Smooth muscle cell (in vitro differentiated cells): Measurements from ENCODE around the gene PKN2. TPM values are rescaled to one million over a fixed set of nuclear protein-coding genes. Genes with fewer than 3 reads are reported as not detected.
A peak's percentile ranks its signal among the peaks of the same experiment; 100 is the strongest.

Experiments
- DNase-seq: peaks from one replicate; lab custom pipeline; 2025; ENCODE audit not compliant: unreplicated experiment; lab: John Stamatoyannopoulos, UW
- H2AFZ ChIP-seq: fragments of 200-600 bp; sonication (generic); 2 replicates; pipeline ENCODE4 v1.6.0; 2016; ENCODE audit warnings: antibody characterized with exemption, low read depth, mild to moderate bottlenecking
- H3F3A ChIP-seq: fragments of 200-600 bp; sonication (generic); 2 replicates; pipeline ENCODE4 v1.6.0; 2017; ENCODE audit warnings: antibody characterized with exemption, low read depth
- H3K27ac ChIP-seq: fragments of 200-600 bp; sonication (generic); 2 replicates; pipeline ENCODE4 v1.5.1; 2016; ENCODE audit warnings: low read depth, mild to moderate bottlenecking
- H3K27me3 ChIP-seq: fragments of 200-600 bp; sonication (generic); 2 replicates; pipeline ENCODE4 v1.6.1; 2016; ENCODE audit warnings: low read depth, mild to moderate bottlenecking
- H3K36me3 ChIP-seq: fragments of 200-600 bp; sonication (generic); 2 replicates; pipeline ENCODE4 v1.5.1; 2016; ENCODE audit warnings: low read depth
- H3K4me1 ChIP-seq: fragments of 200-600 bp; sonication (generic); 2 replicates; pipeline ENCODE4 v1.5.1; 2016; ENCODE audit warnings: low read depth
- H3K4me2 ChIP-seq: fragments of 200-600 bp; sonication (generic); 2 replicates; pipeline ENCODE4 v1.6.0; 2016; ENCODE audit warnings: mild to moderate bottlenecking
- H3K4me3 ChIP-seq: fragments of 200-600 bp; sonication (generic); 2 replicates; pipeline ENCODE4 v1.5.1; 2016; ENCODE audit warnings: mild to moderate bottlenecking
- H3K79me2 ChIP-seq: fragments of 200-600 bp; sonication (generic); 2 replicates; pipeline ENCODE4 v1.6.0; 2016; ENCODE audit warnings: low read depth, mild to moderate bottlenecking
- H3K9ac ChIP-seq: fragments of 200-600 bp; sonication (generic); 2 replicates; pipeline ENCODE4 v1.6.0; 2016; ENCODE audit warnings: low read depth
- H3K9me3 ChIP-seq: fragments of 200-600 bp; sonication (generic); replicated peaks from 2 replicates; pipeline ENCODE4 v1.5.1; 2016; ENCODE audit warnings: low read depth
- H4K20me1 ChIP-seq: fragments of 200-600 bp; sonication (generic); 2 replicates; pipeline ENCODE4 v1.6.0; 2016; ENCODE audit warnings: low read depth
- CTCF ChIP-seq: fragments of 200-600 bp; sonication (generic); IDR thresholded peaks from 2 replicates; pipeline ENCODE4 v1.5.1; 2017; ENCODE audit warnings: borderline replicate concordance, mild to moderate bottlenecking, antibody characterized with exemption; ENCODE audit not compliant: insufficient read depth, poor library complexity, severe bottlenecking
- WGBS: methylation state at CpG from one replicate; pipeline ENCODE4 v1.1.7; 2016; ENCODE audit warnings: low lambda C conversion rate; 5-methylcytosine and 5-hydroxymethylcytosine counted together
- polyA plus RNA-seq: library from polyadenylated mRNA; unstranded; fragments of >200 nt; fragmentation: Nextera tagmentation; extraction: Ambion mirVana; gene quantifications from 2 replicates; pipeline ENCODE4 v1.2.1, GENCODE V29; 2016
- total RNA-seq: library from RNA; depleted of rRNA; stranded (reverse); fragments of >200 nt; gene quantifications from 2 replicates; pipeline ENCODE4 v1.2.3, GENCODE V29; 2014

The PKN2 gene
- total and polyA plus RNA-seq, 2 experiments from 2014 or later = 16.3 to 41.2 TPM

DNA sequence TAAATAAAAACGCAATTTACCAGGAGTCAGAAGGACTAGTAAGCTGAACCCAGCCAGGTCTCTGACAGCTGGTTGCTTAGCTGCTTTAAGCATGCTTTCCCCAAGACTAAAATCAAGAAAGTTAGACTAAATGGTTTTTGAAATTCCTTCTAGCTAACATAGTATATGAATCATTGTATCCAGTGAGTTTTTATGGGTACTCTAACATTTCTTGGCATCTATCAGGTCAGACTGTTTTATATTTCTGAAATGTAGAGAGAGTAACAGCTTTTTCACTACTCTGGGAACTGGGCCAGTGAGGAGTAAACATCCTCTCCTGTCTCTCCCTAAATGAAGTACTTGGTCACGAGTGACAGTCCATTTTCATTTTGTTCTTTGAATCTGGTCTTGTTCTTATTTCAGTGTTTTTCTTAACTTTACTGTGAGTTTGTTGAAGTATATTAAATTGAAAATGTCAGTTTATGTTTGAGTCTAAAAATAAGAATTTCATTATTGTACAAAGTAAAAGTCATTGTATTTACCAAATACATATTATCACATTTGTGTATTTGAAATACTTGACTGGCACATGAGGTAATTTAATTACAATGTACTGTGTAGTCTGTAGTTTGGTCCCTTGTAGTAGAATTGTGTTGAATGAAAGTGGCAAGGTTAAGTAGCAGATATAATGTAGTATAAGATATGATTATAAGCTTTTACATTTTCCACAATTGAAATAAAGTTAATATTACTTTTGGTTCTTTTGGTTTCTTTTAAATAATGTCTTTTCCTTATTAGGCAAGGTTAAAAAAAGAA is 47.6 kb downstream of the PKN2 start:
- Histone ChIP-seq H3K4me1 (peaks cover 13% of the 10 kb centered on the region), H3K36me3 (no peaks in the 10 kb centered on the region), H3K9ac (no peak overlapping the region), H3F3A (peaks cover 12% of the 10 kb centered on the region), H4K20me1 (peaks cover 81% of the 10 kb centered on the region), H3K9me3 (no peaks in the 10 kb centered on the region), H3K4me3 (peak overlapping the region; percentile 29), H3K4me2 (peak overlapping the region; percentile 59), H3K27ac (peak overlapping the region; percentile 77), H3K27me3 (no peaks in the 10 kb centered on the region), H3K79me2 (peaks cover 94% of the 10 kb centered on the region), H2AFZ (no peak overlapping the region)
- no peak for DNase-seq
- WGBS = 50% methylated on average over 2 of the region's 2 CpGs
- TF ChIP-seq CTCF = no peak

GRCh38 chr1:88735382-88735781 is 51.3 kb downstream of the PKN2 start:
- Histone ChIP-seq H3K4me2 (no peak overlapping the region), H3K27me3 (no peaks in the 10 kb centered on the region), H3F3A (peaks cover 9% of the 10 kb centered on the region), H3K79me2 (peaks cover 96% of the 10 kb centered on the region), H3K36me3 (no peaks in the 10 kb centered on the region), H2AFZ (no peak overlapping the region), H3K9me3 (no peaks in the 10 kb centered on the region), H3K4me1 (peaks cover 9% of the 10 kb centered on the region), H3K9ac (no peak overlapping the region), H3K27ac (no peak overlapping the region), H4K20me1 (peaks cover 86% of the 10 kb centered on the region), H3K4me3 (no peak overlapping the region)
- DNase-seq = no peak
- TF ChIP-seq CTCF = no peak

DNA sequence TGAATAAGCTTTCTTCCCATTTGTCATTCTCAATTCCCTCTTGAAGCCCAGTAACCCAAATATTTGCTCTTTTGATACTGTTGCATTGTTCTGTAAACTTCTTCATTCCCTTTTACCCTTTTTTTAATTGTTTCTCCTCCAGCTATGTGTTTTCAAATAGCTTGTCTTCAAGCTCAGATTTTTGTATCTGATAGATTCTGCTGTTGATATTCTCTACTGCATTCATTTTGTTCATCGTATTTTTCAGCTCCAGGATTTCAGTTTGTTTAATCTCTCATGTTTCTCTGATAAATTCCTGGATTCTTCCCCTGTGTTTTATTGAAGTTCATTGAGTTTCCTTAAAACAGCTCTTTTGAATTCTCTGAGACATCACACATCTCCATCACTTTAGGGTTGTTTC is 51.8 kb downstream of the PKN2 start:
- no peak overlapping the region for H3K9ac ChIP-seq
- H3K4me1 ChIP-seq = peaks cover 4% of the 10 kb centered on the region
- H3K9me3 ChIP-seq = no peaks in the 10 kb centered on the region
- H3K79me2 ChIP-seq = peaks cover 95% of the 10 kb centered on the region
- no peak overlapping the region for H3K4me3 ChIP-seq
- no peak overlapping the region for H3K4me2 ChIP-seq
- no peak for TF ChIP-seq CTCF
- no peaks in the 10 kb centered on the region for H3K36me3 ChIP-seq
- H3K27ac ChIP-seq = no peak overlapping the region
- peaks cover 84% of the 10 kb centered on the region for H4K20me1 ChIP-seq
- DNase-seq = no peak
- 100% methylated on average over 1 of the region's 1 CpG for WGBS
- peaks cover 4% of the 10 kb centered on the region for H3F3A ChIP-seq
- H3K27me3 ChIP-seq = no peaks in the 10 kb centered on the region
- H2AFZ ChIP-seq = no peak overlapping the region

DNA sequence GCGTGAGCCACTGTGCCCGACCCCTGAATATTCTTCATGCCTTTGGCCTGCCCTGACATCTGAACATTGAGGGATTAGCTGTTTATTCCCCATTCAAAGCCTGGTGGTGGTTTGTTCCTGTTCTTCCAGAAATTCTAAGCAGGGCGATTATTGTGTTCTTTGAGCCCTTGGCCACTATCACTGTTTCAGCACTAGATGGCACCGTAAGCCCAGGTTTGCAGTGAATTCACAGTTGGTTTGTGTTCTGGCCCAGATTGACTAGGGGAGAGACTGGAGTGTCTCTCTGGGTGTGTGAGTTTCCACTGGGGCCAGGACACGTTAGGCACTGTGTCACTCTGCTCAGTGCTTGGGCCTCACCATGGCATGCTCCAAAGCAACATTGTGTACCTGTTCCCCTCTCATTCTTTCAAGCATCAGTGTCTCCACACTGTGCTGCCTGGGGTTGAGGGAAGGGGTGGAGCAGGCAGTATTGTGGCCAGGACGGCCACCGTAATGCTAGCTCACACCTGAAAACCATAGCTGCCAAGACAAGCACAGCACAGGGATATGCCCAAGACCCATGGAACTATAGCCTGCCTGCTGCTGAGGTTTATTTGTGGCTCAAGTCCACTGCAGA is 52.7 kb downstream of the PKN2 start:
- TF ChIP-seq CTCF = peak; percentile 44
- no peaks in the 10 kb centered on the region for H3K9me3 ChIP-seq
- H3K27ac ChIP-seq = no peak overlapping the region
- peaks cover 83% of the 10 kb centered on the region for H4K20me1 ChIP-seq
- 73% methylated on average over 7 of the region's 7 CpGs for WGBS
- no peaks in the 10 kb centered on the region for H3K4me1 ChIP-seq
- H2AFZ ChIP-seq = no peak overlapping the region
- H3K4me2 ChIP-seq = no peak overlapping the region
- no peaks in the 10 kb centered on the region for H3K36me3 ChIP-seq
- DNase-seq = no peak
- peaks cover 95% of the 10 kb centered on the region for H3K79me2 ChIP-seq
- no peak overlapping the region for H3K9ac ChIP-seq
- no peak overlapping the region for H3K4me3 ChIP-seq
- peaks cover 1% of the 10 kb centered on the region for H3F3A ChIP-seq
- H3K27me3 ChIP-seq = no peaks in the 10 kb centered on the region
